Esophagus muscularis mucosa (tissue), 4 donors: ENCODE results near the gene USF2. TPM values are rescaled to one million over a fixed set of nuclear protein-coding genes. Genes with fewer than 3 reads are reported as not detected.

ENCODE experiments used
- DNase-seq: peaks from one replicate; pipeline ENCODE4 v3.0.0-alpha.2; 2017; ENCODE audit errors: extremely low spot score
- H3K27ac ChIP-seq, 4 donors: fragments of 200-600 bp; sonication (generic); replicated peaks in 1 of 4; 1 replicate in 3 of 4; 2 replicates in 1 of 4; pipeline ENCODE4 v1.5.1; 2016 to 2019; ENCODE audit warnings: mild to moderate bottlenecking in 1 of 4
- H3K27me3 ChIP-seq, 4 donors: fragments of 200-600 bp; sonication (generic); one replicate each; pipeline versions ENCODE4 v1.5.1 to v1.6.0; 2016 to 2019
- H3K36me3 ChIP-seq, 4 donors: fragments of 200-600 bp; sonication (generic); one replicate each; pipeline ENCODE4 v1.5.1; 2016 to 2019
- H3K4me1 ChIP-seq, 4 donors: fragments of 200-600 bp; sonication (generic); one replicate each; pipeline ENCODE4 v1.5.1; 2016 to 2019
- H3K4me3 ChIP-seq, 4 donors: fragments of 200-600 bp; sonication (generic); 1 replicate in 2 of 4; 2 replicates in 2 of 4; pipeline ENCODE4 v1.5.1; 2016 to 2019; ENCODE audit warnings: mild to moderate bottlenecking in 4 of 4, moderate library complexity in 1 of 4
- H3K9me3 ChIP-seq, 4 donors: fragments of 200-600 bp; sonication (generic); 1 replicate in 3 of 4; 2 replicates in 1 of 4; pipeline ENCODE4 v1.5.1; 2016 to 2019
- EP300 ChIP-seq: sonication (generic); formaldehyde crosslinking; IDR thresholded peaks from one replicate; pipeline ENCODE4 v1.6.1; 2017; ENCODE audit warnings: antibody characterized with exemption
- POLR2A ChIP-seq: fragments of 450-650 bp; IDR thresholded peaks from one replicate; pipeline ENCODE4 v1.6.1; 2017; ENCODE audit warnings: antibody characterized with exemption, moderate library complexity, mild to moderate bottlenecking, low read depth
- POLR2AphosphoS5 ChIP-seq, 2 donors: sonication (generic); formaldehyde crosslinking; IDR thresholded peaks; one replicate each; pipeline ENCODE4 v1.6.1; 2017; ENCODE audit warnings: antibody characterized with exemption in 2 of 2
- WGBS: methylation state at CpG from one replicate; pipeline ENCODE4 v1.1.5; 2018; 5-methylcytosine and 5-hydroxymethylcytosine counted together
- intact Hi-C: fragments of 100-400 bp; cut with DNase I; formaldehyde crosslinking; loops from one replicate; pipeline ENCODE4 v1.15.1; 2023
- total RNA-seq, 4 donors: library from RNA; depleted of rRNA; stranded (reverse); fragments of >200 nt; gene quantifications; one replicate each; pipeline versions ENCODE4 v1.1.0 to v1.2.1, GENCODE V29; 2016
- TF ChIP-seq, protein P1 (sequence below), 3 experiments: fragments of 200-600 bp in 2 of 3; fragments of 450-650 bp in 1 of 3; sonication (generic) in 2 of 3; IDR thresholded peaks; one replicate each; pipeline ENCODE4 v1.5.1; 2017 to 2019; ENCODE audit warnings: antibody characterized with exemption in 3 of 3, mild to moderate bottlenecking in 2 of 3, moderate library complexity in 1 of 3

Gene USF2
- total RNA-seq, 4 donors from 2014 or later, result 111 to 122 (median 116) TPM

DNA sequence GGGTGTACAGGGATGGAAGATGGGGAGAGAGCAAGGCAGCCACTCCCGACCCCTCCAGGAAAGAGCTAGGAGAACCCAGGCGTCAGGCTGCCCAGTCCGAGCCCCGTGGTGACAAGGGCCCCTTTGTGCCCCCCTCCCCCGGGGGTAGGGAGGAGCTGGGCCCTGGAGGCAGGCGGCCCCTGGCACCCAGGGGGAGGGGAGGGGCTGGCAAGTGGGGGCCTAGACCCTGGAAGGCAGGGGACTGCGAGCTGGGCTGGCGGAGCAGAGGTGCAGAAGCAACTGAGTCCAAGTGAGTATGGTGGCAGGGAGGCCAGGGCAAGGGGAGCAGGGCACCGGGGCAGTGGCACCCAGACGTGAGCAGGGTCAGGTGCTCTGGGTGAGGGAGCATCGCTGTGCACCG lies 23.2 kb downstream of the USF2 start, which contains the start of gene MAG:
TSS of gene MAG (plus strand) at position 246 of the 400 bp plus-strand sequence. CDS start 3,248 bp downstream, outside the sequence.
- no peak for DNase-seq
- no peaks in the 10 kb centered on the region for H3K36me3 ChIP-seq
- no peaks in the 10 kb centered on the region for H3K4me1 ChIP-seq
- no peaks in the 10 kb centered on the region for H3K9me3 ChIP-seq
- peaks cover 0 to 79% (median 0%) of the 10 kb centered on the region in 4 donors for H3K27me3 ChIP-seq
- WGBS, result 81% methylated on average over 8 of the region's 12 CpGs
- TF ChIP-seq, protein P1, sequence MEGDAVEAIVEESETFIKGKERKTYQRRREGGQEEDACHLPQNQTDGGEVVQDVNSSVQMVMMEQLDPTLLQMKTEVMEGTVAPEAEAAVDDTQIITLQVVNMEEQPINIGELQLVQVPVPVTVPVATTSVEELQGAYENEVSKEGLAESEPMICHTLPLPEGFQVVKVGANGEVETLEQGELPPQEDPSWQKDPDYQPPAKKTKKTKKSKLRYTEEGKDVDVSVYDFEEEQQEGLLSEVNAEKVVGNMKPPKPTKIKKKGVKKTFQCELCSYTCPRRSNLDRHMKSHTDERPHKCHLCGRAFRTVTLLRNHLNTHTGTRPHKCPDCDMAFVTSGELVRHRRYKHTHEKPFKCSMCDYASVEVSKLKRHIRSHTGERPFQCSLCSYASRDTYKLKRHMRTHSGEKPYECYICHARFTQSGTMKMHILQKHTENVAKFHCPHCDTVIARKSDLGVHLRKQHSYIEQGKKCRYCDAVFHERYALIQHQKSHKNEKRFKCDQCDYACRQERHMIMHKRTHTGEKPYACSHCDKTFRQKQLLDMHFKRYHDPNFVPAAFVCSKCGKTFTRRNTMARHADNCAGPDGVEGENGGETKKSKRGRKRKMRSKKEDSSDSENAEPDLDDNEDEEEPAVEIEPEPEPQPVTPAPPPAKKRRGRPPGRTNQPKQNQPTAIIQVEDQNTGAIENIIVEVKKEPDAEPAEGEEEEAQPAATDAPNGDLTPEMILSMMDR (IDR thresholded peaks at IDR 0.05), result no peak
- TF ChIP-seq EP300, result no peak
- no peak for TF ChIP-seq POLR2A
- no peak for TF ChIP-seq POLR2AphosphoS5 (IDR thresholded peaks at IDR 0.05)
- no peak within 1 kb of the TSS for H3K27ac ChIP-seq
- intact Hi-C loops, result no loop called here
- no peak within 1 kb of the TSS for H3K4me3 ChIP-seq

DNA sequence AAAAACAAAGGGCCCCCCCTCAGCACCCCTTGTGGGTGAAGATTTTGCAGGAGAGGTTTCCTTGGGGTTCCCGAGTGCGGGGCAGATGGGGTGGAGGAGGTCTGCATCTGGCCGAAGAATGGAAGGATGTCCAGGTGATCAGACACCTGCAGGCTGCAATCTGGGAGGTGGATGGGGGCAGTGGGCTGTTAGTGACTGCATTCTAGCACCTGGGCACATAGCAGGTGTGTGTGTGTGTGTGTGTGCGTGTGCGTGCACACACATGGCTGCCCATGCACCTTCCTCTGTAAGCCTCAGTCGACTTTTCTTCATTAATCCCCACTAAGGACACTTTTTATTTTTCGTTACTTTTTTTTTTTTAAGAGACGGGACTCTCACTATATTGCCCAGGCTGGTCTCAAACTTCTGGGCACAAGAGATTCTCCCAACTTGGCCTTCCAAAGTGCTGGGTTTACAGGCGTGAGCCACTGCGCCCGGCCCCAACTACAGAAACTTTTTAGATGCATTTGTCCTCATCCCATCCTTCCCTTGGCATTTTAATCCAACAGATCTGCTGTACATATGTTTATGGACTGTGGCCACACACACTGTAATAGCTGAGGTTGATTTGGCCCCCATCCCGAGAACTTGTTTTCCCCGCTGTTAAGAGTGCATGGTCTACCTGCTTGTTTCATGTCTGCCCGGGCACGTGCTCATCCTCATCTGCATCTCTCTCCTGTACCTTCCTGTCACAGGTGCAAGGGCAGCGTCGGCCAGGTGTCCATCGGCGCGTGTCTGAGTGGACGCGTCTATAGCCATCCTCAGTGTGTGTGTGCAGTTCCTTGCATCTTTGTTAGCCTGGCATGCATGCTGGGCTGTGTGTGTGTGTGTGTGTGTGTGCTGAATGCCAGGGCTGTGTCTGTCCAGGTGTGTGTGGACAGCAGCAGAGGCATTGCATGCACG lies 23.9 kb downstream of the USF2 start:
- H3K27me3 ChIP-seq, result peaks cover 0 to 78% (median 0%) of the 10 kb centered on the region in 4 donors
- H3K36me3 ChIP-seq, result no peaks in the 10 kb centered on the region
- H3K4me1 ChIP-seq, result no peaks in the 10 kb centered on the region
- WGBS, result 76% methylated on average over 23 of the region's 23 CpGs
- H3K4me3 ChIP-seq, result no peak overlapping the region
- TF ChIP-seq, protein P1 (IDR thresholded peaks at IDR 0.05), result no peak
- intact Hi-C loops, result no loop called here
- no peaks in the 10 kb centered on the region for H3K9me3 ChIP-seq
- no peak overlapping the region for H3K27ac ChIP-seq
- no peak for DNase-seq

DNA sequence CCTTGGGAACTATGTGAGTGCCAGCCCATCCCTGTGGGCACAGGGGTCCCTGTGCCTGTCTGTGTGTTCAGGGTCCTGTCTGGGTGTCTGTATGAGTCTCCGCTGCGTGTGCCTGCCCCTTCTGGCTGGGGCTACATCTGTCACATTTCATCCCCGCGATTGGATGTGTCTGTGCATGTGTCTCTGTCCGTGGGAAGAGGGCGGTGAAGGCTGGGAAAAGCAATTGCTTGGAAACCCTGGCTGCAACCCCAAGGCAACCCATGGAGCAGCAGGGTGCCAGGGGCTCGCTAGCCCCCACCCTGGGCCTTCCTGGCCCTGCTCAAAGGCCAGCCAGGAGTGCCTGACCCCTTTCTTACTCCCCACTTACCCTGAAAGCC lies 24.6 kb downstream of the USF2 start:
- intact Hi-C loops, result no loop called here
- H3K4me1 ChIP-seq, result no peaks in the 10 kb centered on the region
- no peaks in the 10 kb centered on the region for H3K9me3 ChIP-seq
- DNase-seq, result no peak
- H3K27ac ChIP-seq, result no peak overlapping the region
- TF ChIP-seq, protein P1 (IDR thresholded peaks at IDR 0.05), result no peak
- TF ChIP-seq POLR2AphosphoS5 (IDR thresholded peaks at IDR 0.05) (no peak), POLR2A (no peak), EP300 (no peak)
- H3K27me3 ChIP-seq, result peaks cover 0 to 82% (median 0%) of the 10 kb centered on the region in 4 donors
- no peak overlapping the region for H3K4me3 ChIP-seq
- 31% methylated on average over 7 of the region's 7 CpGs for WGBS
- no peaks in the 10 kb centered on the region for H3K36me3 ChIP-seq

DNA sequence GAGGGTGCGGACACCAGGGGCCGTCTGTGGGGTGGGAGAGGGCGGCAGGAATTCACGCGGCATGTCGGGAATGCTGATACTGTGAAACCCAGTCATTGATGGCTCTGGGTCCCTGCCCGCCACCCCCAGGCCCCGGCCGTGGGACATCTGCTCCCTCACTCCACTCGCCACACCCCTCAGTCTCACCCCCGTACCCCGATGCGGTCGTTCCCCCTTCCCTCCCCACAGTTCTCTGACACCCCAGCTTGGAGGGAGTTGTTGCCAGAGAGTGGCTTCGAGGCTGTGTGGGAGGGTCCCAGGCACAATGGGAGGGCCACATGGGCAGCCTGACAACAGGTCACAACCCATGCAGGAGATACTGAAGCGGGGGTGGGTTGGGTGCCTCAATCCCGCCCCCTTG lies 25.0 kb downstream of the USF2 start:
- Histone ChIP-seq H3K27ac (no peak overlapping the region), H3K27me3 (peaks cover 0 to 82% (median 0%) of the 10 kb centered on the region in 4 donors), H3K9me3 (no peaks in the 10 kb centered on the region), H3K4me1 (no peaks in the 10 kb centered on the region), H3K4me3 (no peak overlapping the region), H3K36me3 (no peaks in the 10 kb centered on the region)
- intact Hi-C loops, result no loop called here
- WGBS, result 68% methylated on average over 14 of the region's 17 CpGs
- no peak for TF ChIP-seq POLR2A
- no peak for DNase-seq

DNA sequence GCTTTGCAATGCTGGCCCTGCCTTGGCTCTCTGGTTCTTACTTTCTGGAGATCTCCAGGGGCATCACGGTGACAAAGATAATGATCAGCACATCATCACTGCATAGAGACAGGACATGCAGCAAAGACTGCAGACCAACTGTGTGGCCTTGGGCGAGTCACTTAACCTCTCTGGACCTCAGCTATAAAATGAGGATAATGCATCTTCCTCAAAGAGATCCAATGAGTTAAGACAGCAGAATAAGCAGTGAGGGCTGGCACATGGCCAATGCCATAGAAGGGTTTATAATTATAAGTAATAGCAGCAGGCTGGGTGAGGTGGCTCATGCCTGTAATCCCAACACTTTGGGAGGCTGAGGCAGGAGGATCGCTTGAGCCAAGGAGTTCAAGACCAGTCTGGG lies 25.6 kb downstream of the USF2 start:
- Histone ChIP-seq H3K36me3 (no peaks in the 10 kb centered on the region), H3K4me3 (no peak overlapping the region), H3K4me1 (no peaks in the 10 kb centered on the region), H3K27ac (no peak overlapping the region), H3K27me3 (peaks cover 0 to 83% (median 2%) of the 10 kb centered on the region in 4 donors), H3K9me3 (no peaks in the 10 kb centered on the region)
- no peak for DNase-seq
- WGBS, result 65% methylated on average over 3 of the region's 3 CpGs
- intact Hi-C loops, result no loop called here
- no peak for TF ChIP-seq POLR2A
- no peak for TF ChIP-seq EP300
- TF ChIP-seq, protein P1 (IDR thresholded peaks at IDR 0.05), result no peak
- no peak for TF ChIP-seq POLR2AphosphoS5 (IDR thresholded peaks at IDR 0.05)
